Measurements from ENCODE around the gene RAPGEF5.
A peak's percentile ranks its signal among the peaks of the same experiment; 100 is the strongest.

Gene RAPGEF5

GRCh38 chr7:22356701-22357310, at the start of gene RAPGEF5:
RAPGEF5 (minus strand) TSS chr7:22357154; CDS start chr7:22357060, 94 bp downstream.
- H3K36me3 ChIP-seq (ENCODE audit: control insufficient read depth, insufficient read depth, low read length): no peaks in the 10 kb centered on the region; the same call in 1 of the 2 replicates
- H3K27ac ChIP-seq (ENCODE audit: low read length): no peak within 1 kb of the TSS
- H3K27me3 ChIP-seq (ENCODE audit: control insufficient read depth, insufficient read depth, low read length): no peaks in the 10 kb centered on the region; the same call in 1 of the 2 replicates
- WGBS (ENCODE audit: insufficient coverage, insufficient read length): no CpG with 5 or more reads among the region's 95 CpGs
- DNase-seq (ENCODE audit: low read depth, low spot score): no peak
- H3K4me1 ChIP-seq (ENCODE audit: control insufficient read depth, insufficient read depth, low read length): peaks cover 4% of the 10 kb centered on the region; the same call in 1 of the 2 replicates
- H3K9me3 ChIP-seq (ENCODE audit: control insufficient read depth, insufficient read depth, low read length): no peaks in the 10 kb centered on the region
- H3K4me3 ChIP-seq (ENCODE audit: low read length): peak within 1 kb of the TSS; percentile 91

GRCh38 chr7:22406715-22407114, 49.8 kb upstream of the RAPGEF5 start:
- no peak overlapping the region for H3K4me3 ChIP-seq (ENCODE audit: low read length)
- no peak overlapping the region for H3K27ac ChIP-seq (ENCODE audit: low read length)
- H3K9me3 ChIP-seq (ENCODE audit: control insufficient read depth, insufficient read depth, low read length): no peaks in the 10 kb centered on the region
- DNase-seq (ENCODE audit: low read depth, low spot score): no peak
- H3K4me1 ChIP-seq (ENCODE audit: control insufficient read depth, insufficient read depth, low read length): 0 out of 2 replicates have a peak, but pooled peaks cover 1% of the 10 kb centered on the region
- WGBS (ENCODE audit: insufficient coverage, insufficient read length): no CpG with 5 or more reads among the region's 4 CpGs
- no peaks in the 10 kb centered on the region for H3K27me3 ChIP-seq (ENCODE audit: control insufficient read depth, insufficient read depth, low read length)
- no peaks in the 10 kb centered on the region for H3K36me3 ChIP-seq (ENCODE audit: control insufficient read depth, insufficient read depth, low read length)

GRCh38 chr7:22404421-22405023, 47.6 kb upstream of the RAPGEF5 start:
- H3K27ac ChIP-seq (ENCODE audit: low read length): no peak overlapping the region
- H3K36me3 ChIP-seq (ENCODE audit: control insufficient read depth, insufficient read depth, low read length): no peaks in the 10 kb centered on the region
- DNase-seq (ENCODE audit: low read depth, low spot score): no peak
- no peaks in the 10 kb centered on the region for H3K4me1 ChIP-seq (ENCODE audit: control insufficient read depth, insufficient read depth, low read length)
- H3K27me3 ChIP-seq (ENCODE audit: control insufficient read depth, insufficient read depth, low read length): no peaks in the 10 kb centered on the region
- H3K4me3 ChIP-seq (ENCODE audit: low read length): no peak overlapping the region
- no peaks in the 10 kb centered on the region for H3K9me3 ChIP-seq (ENCODE audit: control insufficient read depth, insufficient read depth, low read length)
- WGBS (ENCODE audit: insufficient coverage, insufficient read length): no CpG with 5 or more reads among the region's 3 CpGs

GRCh38 chr7:22403344-22403743, 46.4 kb upstream of the RAPGEF5 start:
- H3K27me3 ChIP-seq (ENCODE audit: control insufficient read depth, insufficient read depth, low read length): no peaks in the 10 kb centered on the region
- WGBS (ENCODE audit: insufficient coverage, insufficient read length): no CpG with 5 or more reads among the region's 2 CpGs
- H3K4me3 ChIP-seq (ENCODE audit: low read length): no peak overlapping the region
- DNase-seq (ENCODE audit: low read depth, low spot score): no peak
- H3K4me1 ChIP-seq (ENCODE audit: control insufficient read depth, insufficient read depth, low read length): no peaks in the 10 kb centered on the region
- no peaks in the 10 kb centered on the region for H3K36me3 ChIP-seq (ENCODE audit: control insufficient read depth, insufficient read depth, low read length)
- no peaks in the 10 kb centered on the region for H3K9me3 ChIP-seq (ENCODE audit: control insufficient read depth, insufficient read depth, low read length)
- H3K27ac ChIP-seq (ENCODE audit: low read length): no peak overlapping the region

- Histone ChIP-seq H3K36me3 (ENCODE audit: control insufficient read depth, insufficient read depth, low read length) (no peaks in the 10 kb centered on the region), H3K4me1 (ENCODE audit: control insufficient read depth, insufficient read depth, low read length) (no peaks in the 10 kb centered on the region), H3K9me3 (ENCODE audit: control insufficient read depth, insufficient read depth, low read length) (no peaks in the 10 kb centered on the region), H3K4me3 (ENCODE audit: low read length) (no peak overlapping the region), H3K27ac (ENCODE audit: low read length) (no peak overlapping the region), H3K27me3 (ENCODE audit: control insufficient read depth, insufficient read depth, low read length) (no peaks in the 10 kb centered on the region)
- DNase-seq (ENCODE audit: low read depth, low spot score): no peak
- no CpG with 5 or more reads among the region's 2 CpGs for WGBS (ENCODE audit: insufficient coverage, insufficient read length)
Measured at GRCh38 chr7:22402250-22402649, 45.3 kb upstream of the RAPGEF5 start.

GRCh38 chr7:22400936-22401553, 44.1 kb upstream of the RAPGEF5 start:
- Histone ChIP-seq H3K4me1 (ENCODE audit: control insufficient read depth, insufficient read depth, low read length) (no peaks in the 10 kb centered on the region), H3K27ac (ENCODE audit: low read length) (no peak overlapping the region), H3K9me3 (ENCODE audit: control insufficient read depth, insufficient read depth, low read length) (no peaks in the 10 kb centered on the region), H3K4me3 (ENCODE audit: low read length) (no peak overlapping the region), H3K36me3 (ENCODE audit: control insufficient read depth, insufficient read depth, low read length) (no peaks in the 10 kb centered on the region), H3K27me3 (ENCODE audit: control insufficient read depth, insufficient read depth, low read length) (no peaks in the 10 kb centered on the region)
- no CpG with 5 or more reads among the region's 3 CpGs for WGBS (ENCODE audit: insufficient coverage, insufficient read length)
- DNase-seq (ENCODE audit: low read depth, low spot score): no peak

GRCh38 chr7:22400150-22400814, 43.3 kb upstream of the RAPGEF5 start:
- no peak overlapping the region for H3K4me3 ChIP-seq (ENCODE audit: low read length)
- H3K9me3 ChIP-seq (ENCODE audit: control insufficient read depth, insufficient read depth, low read length): no peaks in the 10 kb centered on the region
- no CpG with 5 or more reads among the region's 10 CpGs for WGBS (ENCODE audit: insufficient coverage, insufficient read length)
- no peak overlapping the region for H3K27ac ChIP-seq (ENCODE audit: low read length)
- H3K4me1 ChIP-seq (ENCODE audit: control insufficient read depth, insufficient read depth, low read length): no peaks in the 10 kb centered on the region
- H3K27me3 ChIP-seq (ENCODE audit: control insufficient read depth, insufficient read depth, low read length): no peaks in the 10 kb centered on the region
- no peaks in the 10 kb centered on the region for H3K36me3 ChIP-seq (ENCODE audit: control insufficient read depth, insufficient read depth, low read length)
- no peak for DNase-seq (ENCODE audit: low read depth, low spot score)

GRCh38 chr7:22399546-22399945, 42.6 kb upstream of the RAPGEF5 start:
- Histone ChIP-seq H3K4me1 (ENCODE audit: control insufficient read depth, insufficient read depth, low read length) (no peaks in the 10 kb centered on the region), H3K4me3 (ENCODE audit: low read length) (no peak overlapping the region), H3K36me3 (ENCODE audit: control insufficient read depth, insufficient read depth, low read length) (no peaks in the 10 kb centered on the region), H3K9me3 (ENCODE audit: control insufficient read depth, insufficient read depth, low read length) (no peaks in the 10 kb centered on the region), H3K27ac (ENCODE audit: low read length) (no peak overlapping the region), H3K27me3 (ENCODE audit: control insufficient read depth, insufficient read depth, low read length) (no peaks in the 10 kb centered on the region)
- no CpG with 5 or more reads among the region's 2 CpGs for WGBS (ENCODE audit: insufficient coverage, insufficient read length)
- DNase-seq (ENCODE audit: low read depth, low spot score): no peak

- Histone ChIP-seq H3K36me3 (ENCODE audit: control insufficient read depth, insufficient read depth, low read length) (no peaks in the 10 kb centered on the region), H3K27ac (ENCODE audit: low read length) (no peak overlapping the region), H3K9me3 (ENCODE audit: control insufficient read depth, insufficient read depth, low read length) (no peaks in the 10 kb centered on the region), H3K27me3 (ENCODE audit: control insufficient read depth, insufficient read depth, low read length) (no peaks in the 10 kb centered on the region), H3K4me1 (ENCODE audit: control insufficient read depth, insufficient read depth, low read length) (no peaks in the 10 kb centered on the region), H3K4me3 (ENCODE audit: low read length) (no peak overlapping the region)
- no peak for DNase-seq (ENCODE audit: low read depth, low spot score)
Measured at GRCh38 chr7:22399091-22399490, 42.1 kb upstream of the RAPGEF5 start.

GRCh38 chr7:22397981-22398380, 41.0 kb upstream of the RAPGEF5 start:
- WGBS (ENCODE audit: insufficient coverage, insufficient read length): no CpG with 5 or more reads among the region's 5 CpGs
- DNase-seq (ENCODE audit: low read depth, low spot score): no peak
- Histone ChIP-seq H3K4me3 (ENCODE audit: low read length) (no peak overlapping the region), H3K27ac (ENCODE audit: low read length) (no peak overlapping the region), H3K27me3 (ENCODE audit: control insufficient read depth, insufficient read depth, low read length) (no peaks in the 10 kb centered on the region), H3K4me1 (ENCODE audit: control insufficient read depth, insufficient read depth, low read length) (no peaks in the 10 kb centered on the region), H3K9me3 (ENCODE audit: control insufficient read depth, insufficient read depth, low read length) (no peaks in the 10 kb centered on the region), H3K36me3 (ENCODE audit: control insufficient read depth, insufficient read depth, low read length) (no peaks in the 10 kb centered on the region)
